Activated T-helper 2 cell treated with anti-CD3 and anti-CD28 coated beads, Interferon-gamma antibody, Interleukin-2, Interleukin-4, amounts not matched to agents 10 μg/mL and 5 μg/mL and 100 μg/mL, durations not matched to agents 14 hours and 24 hours and 36 hours (primary cell): ENCODE data around the gene UBXN10. TPM values are rescaled to one million over a fixed set of nuclear protein-coding genes. Genes with fewer than 3 reads are reported as not detected.
A peak's percentile ranks its signal among the peaks of the same experiment; 100 is the strongest.

ENCODE experiments used
- DNase-seq: peaks from one replicate; pipeline ENCODE4 v3.0.0; 2021; ENCODE audit warnings: low spot score
- H3K27ac Mint-ChIP-seq: one replicate; pipeline ENCODE4 v1.8.0; 2021; ENCODE audit warnings: mixed read lengths
- H3K27me3 Mint-ChIP-seq: one replicate; pipeline ENCODE4 v1.8.0; 2021; ENCODE audit warnings: low read depth, mixed read lengths
- H3K36me3 Mint-ChIP-seq: one replicate; pipeline ENCODE4 v1.8.0; 2021; ENCODE audit warnings: low read depth, mixed read lengths
- H3K4me1 Mint-ChIP-seq: one replicate; pipeline ENCODE4 v1.8.0; 2021; ENCODE audit warnings: low read depth, mixed read lengths
- H3K4me3 Mint-ChIP-seq: one replicate; pipeline ENCODE4 v1.8.0; 2021; ENCODE audit warnings: low read depth, mild to moderate bottlenecking, moderate library complexity, mixed read lengths
- H3K9me3 Mint-ChIP-seq: one replicate; pipeline ENCODE4 v1.8.0; 2021; ENCODE audit warnings: mixed read lengths
- intact Hi-C: fragments of 100-400 bp; cut with micrococcal nuclease; formaldehyde crosslinking; loops from one replicate; pipeline ENCODE4 v1.15.1; 2023
- total RNA-seq: library from RNA; stranded (reverse); gene quantifications from 2 replicates; pipeline ENCODE4 v1.2.3, GENCODE V29; 2022

Gene UBXN10
- total RNA-seq, 1 donor from 2014 or later: 0.32 TPM

- Mint-ChIP-seq H3K9me3 (peaks cover 37% of the 10 kb centered on the region), H3K27ac (no peak overlapping the region), H3K4me1 (no peaks in the 10 kb centered on the region), H3K27me3 (peaks cover 2% of the 10 kb centered on the region), H3K4me3 (no peak overlapping the region), H3K36me3 (peaks cover 2% of the 10 kb centered on the region)
- intact Hi-C loops: no loop called here
- no peak for DNase-seq
These were observed 25.9 kb upstream of the UBXN10 start for GRCh38 chr1:20160034-20160433.

GRCh38 chr1:20164694-20165202 lies 21.1 kb upstream of the UBXN10 start:
- Mint-ChIP-seq H3K4me3 (no peak overlapping the region), H3K4me1 (no peaks in the 10 kb centered on the region), H3K9me3 (peaks cover 23% of the 10 kb centered on the region), H3K27ac (no peak overlapping the region), H3K27me3 (peaks cover 10% of the 10 kb centered on the region), H3K36me3 (peaks cover 2% of the 10 kb centered on the region)
- intact Hi-C loops: loop anchor here (1.0 kb wide), 1 partner anchor 31 kb away; no protein-coding TSS in a partner anchor
- no peak for DNase-seq

GRCh38 chr1:20165522-20165951 lies 20.4 kb upstream of the UBXN10 start:
- Mint-ChIP-seq H3K4me3 (no peak overlapping the region), H3K4me1 (no peaks in the 10 kb centered on the region), H3K27ac (no peak overlapping the region), H3K36me3 (peaks cover 2% of the 10 kb centered on the region), H3K27me3 (peaks cover 10% of the 10 kb centered on the region), H3K9me3 (peaks cover 18% of the 10 kb centered on the region)
- DNase-seq: no peak
- intact Hi-C loops: loop anchor here (1.0 kb wide), 1 partner anchor 30 kb away; no protein-coding TSS in a partner anchor

- no peak overlapping the region for H3K27ac Mint-ChIP-seq
- H3K27me3 Mint-ChIP-seq: peaks cover 10% of the 10 kb centered on the region
- DNase-seq: no peak
- peaks cover 13% of the 10 kb centered on the region for H3K9me3 Mint-ChIP-seq
- peaks cover 2% of the 10 kb centered on the region for H3K36me3 Mint-ChIP-seq
- no peak overlapping the region for H3K4me3 Mint-ChIP-seq
- no peaks in the 10 kb centered on the region for H3K4me1 Mint-ChIP-seq
- intact Hi-C loops: no loop called here
These were observed 19.8 kb upstream of the UBXN10 start for GRCh38 chr1:20166051-20166450.

- Mint-ChIP-seq H3K27ac (no peak overlapping the region), H3K36me3 (no peaks in the 10 kb centered on the region), H3K27me3 (peaks cover 10% of the 10 kb centered on the region), H3K4me1 (peaks cover 4% of the 10 kb centered on the region), H3K4me3 (no peak overlapping the region), H3K9me3 (peaks cover 6% of the 10 kb centered on the region)
- no peak for DNase-seq
- intact Hi-C loops: no loop called here
These were observed 18.8 kb upstream of the UBXN10 start for GRCh38 chr1:20167126-20167525.

- Mint-ChIP-seq H3K9me3 (no peaks in the 10 kb centered on the region), H3K4me3 (no peak overlapping the region), H3K36me3 (no peaks in the 10 kb centered on the region), H3K27me3 (peaks cover 13% of the 10 kb centered on the region), H3K27ac (no peak overlapping the region), H3K4me1 (peaks cover 4% of the 10 kb centered on the region)
- intact Hi-C loops: no loop called here
- DNase-seq: no peak
These were observed 17.1 kb upstream of the UBXN10 start for GRCh38 chr1:20168564-20169491.

- Mint-ChIP-seq H3K27me3 (peaks cover 12% of the 10 kb centered on the region), H3K4me1 (peaks cover 7% of the 10 kb centered on the region), H3K9me3 (no peaks in the 10 kb centered on the region), H3K27ac (no peak overlapping the region), H3K4me3 (no peak overlapping the region), H3K36me3 (no peaks in the 10 kb centered on the region)
- DNase-seq: no peak
- intact Hi-C loops: no loop called here
These were observed 16.0 kb upstream of the UBXN10 start for GRCh38 chr1:20169932-20170331.

GRCh38 chr1:20172033-20172590 lies 13.8 kb upstream of the UBXN10 start:
- Mint-ChIP-seq H3K4me3 (no peak overlapping the region), H3K27me3 (peaks cover 6% of the 10 kb centered on the region), H3K27ac (no peak overlapping the region), H3K4me1 (peaks cover 16% of the 10 kb centered on the region), H3K36me3 (no peaks in the 10 kb centered on the region), H3K9me3 (no peaks in the 10 kb centered on the region)
- intact Hi-C loops: loop anchor here (2.0 kb wide), 1 partner anchor 15 kb away; the partner anchor contains the start of genes PLA2G2C and UBXN10
- DNase-seq: no peak

GRCh38 chr1:20174937-20175666 lies 10.8 kb upstream of the UBXN10 start:
- H3K4me3 Mint-ChIP-seq: peak overlapping the region; percentile 1

GRCh38 chr1:20178634-20179370 lies 7.1 kb upstream of the UBXN10 start:
- intact Hi-C loops: no loop called here
- DNase-seq: no peak
- Mint-ChIP-seq H3K27ac (no peak overlapping the region), H3K4me1 (peaks cover 15% of the 10 kb centered on the region), H3K9me3 (peaks cover 13% of the 10 kb centered on the region), H3K4me3 (no peak overlapping the region), H3K27me3 (peaks cover 32% of the 10 kb centered on the region), H3K36me3 (peaks cover 4% of the 10 kb centered on the region)

More at GRCh38 chr1:20174937-20175666, 10.8 kb upstream of the UBXN10 start:
- Mint-ChIP-seq H3K27me3 (peaks cover 17% of the 10 kb centered on the region), H3K4me1 (peaks cover 16% of the 10 kb centered on the region), H3K36me3 (peaks cover 4% of the 10 kb centered on the region), H3K9me3 (peaks cover 11% of the 10 kb centered on the region), H3K27ac (peak overlapping the region; percentile 15)
- DNase-seq: no peak
- intact Hi-C loops: no loop called here

- intact Hi-C loops: no loop called here
These were observed 6.3 kb upstream of the UBXN10 start for GRCh38 chr1:20179371-20180128.

More at GRCh38 chr1:20179371-20180128, 6.3 kb upstream of the UBXN10 start:
- H3K9me3 Mint-ChIP-seq: peaks cover 13% of the 10 kb centered on the region
- H3K36me3 Mint-ChIP-seq: peaks cover 4% of the 10 kb centered on the region
- no peak overlapping the region for H3K4me3 Mint-ChIP-seq
- peaks cover 19% of the 10 kb centered on the region for H3K4me1 Mint-ChIP-seq
- peaks cover 33% of the 10 kb centered on the region for H3K27me3 Mint-ChIP-seq
- no peak overlapping the region for H3K27ac Mint-ChIP-seq
- DNase-seq: no peak
